Breast epithelium (tissue), 3 donors: Measurements from ENCODE around the gene PPT2.

ENCODE experiments used
- CTCF ChIP-seq, 3 donors: fragments of 450-650 bp; IDR thresholded peaks; one replicate each; pipeline ENCODE4 v1.5.1; 2016 to 2017; ENCODE audit warnings: antibody characterized with exemption in 3 of 3, mild to moderate bottlenecking in 3 of 3, moderate library complexity in 3 of 3
- POLR2A ChIP-seq: fragments of 450-650 bp; IDR thresholded peaks from one replicate; pipeline ENCODE4 v1.6.1; 2016; ENCODE audit warnings: antibody characterized with exemption, mild to moderate bottlenecking, moderate library complexity
- POLR2AphosphoS5 ChIP-seq, 3 donors: sonication (generic); formaldehyde crosslinking; IDR thresholded peaks; one replicate each; pipeline ENCODE4 v1.6.1; 2017; ENCODE audit warnings: antibody characterized with exemption in 3 of 3

- TF ChIP-seq CTCF (IDR thresholded peaks at IDR 0.05), result no peak
- TF ChIP-seq POLR2A, result no peak
- no peak for TF ChIP-seq POLR2AphosphoS5 (IDR thresholded peaks at IDR 0.05)
Observed at GRCh38 chr6:32151181-32151862, 2.6 kb upstream of the PPT2 start.
